OCI-LY1 (cell line): Measurements from ENCODE around the gene MROH2A.

Source experiments
- H2AFZ ChIP-seq: fragments of 200-600 bp; sonication (generic), shearing (Covaris generic); 2 replicates; pipeline ENCODE4 v1.6.0; 2014; ENCODE audit warnings: antibody characterized with exemption, mild to moderate bottlenecking, low read length
- H3F3A ChIP-seq: fragments of 200-600 bp; sonication (generic), shearing (Covaris generic); 2 replicates; pipeline ENCODE4 v1.6.0; 2014; ENCODE audit warnings: mild to moderate bottlenecking, antibody characterized with exemption, low read length, moderate library complexity; ENCODE audit not compliant: insufficient read depth
- H3K27ac ChIP-seq: fragments of 200-600 bp; sonication (generic); 2 replicates; pipeline ENCODE4 v1.5.1; 2014; ENCODE audit warnings: low read length, mixed run types, mild to moderate bottlenecking, low read depth; ENCODE audit not compliant: poor library complexity, severe bottlenecking
- H3K27me3 ChIP-seq: fragments of 200-600 bp; sonication (generic); 2 replicates; pipeline ENCODE4 v1.6.0; 2014; ENCODE audit warnings: antibody characterized with exemption, mild to moderate bottlenecking, low read length, moderate library complexity; ENCODE audit not compliant: insufficient read depth
- H3K36me3 ChIP-seq: fragments of 200-600 bp; sonication (generic); 2 replicates; pipeline ENCODE4 v1.6.1; 2014; ENCODE audit warnings: mild to moderate bottlenecking, antibody characterized with exemption, low read length, moderate library complexity, mixed read lengths; ENCODE audit not compliant: insufficient read depth
- H3K4me1 ChIP-seq: fragments of 200-600 bp; sonication (generic); 2 replicates; pipeline ENCODE4 v1.5.1; 2014; ENCODE audit warnings: mild to moderate bottlenecking, low read length, moderate library complexity; ENCODE audit not compliant: insufficient read depth, severe bottlenecking
- H3K4me2 ChIP-seq: fragments of 200-600 bp; sonication (generic), shearing (Covaris generic); 2 replicates; pipeline ENCODE4 v1.6.1; 2014; ENCODE audit warnings: low read length
- H3K4me3 ChIP-seq: fragments of 200-600 bp; sonication (generic); 2 replicates; pipeline ENCODE4 v1.5.1; 2014; ENCODE audit warnings: low read length, low read depth, mild to moderate bottlenecking, mixed read lengths; ENCODE audit not compliant: poor library complexity, severe bottlenecking
- H3K79me2 ChIP-seq: fragments of 200-600 bp; shearing (Covaris generic); 2 replicates; pipeline ENCODE4 v1.6.1; 2016; ENCODE audit warnings: mixed run types, low read length, mixed read lengths; ENCODE audit not compliant: insufficient read depth
- H3K9ac ChIP-seq: fragments of 200-600 bp; sonication (generic), shearing (Covaris generic); 2 replicates; pipeline ENCODE4 v1.6.1; 2014; ENCODE audit warnings: mild to moderate bottlenecking, low read length, mixed read lengths
- H3K9me2 ChIP-seq: fragments of 200-600 bp; sonication (generic), shearing (Covaris generic); 2 replicates; pipeline ENCODE4 v1.6.1; 2014; ENCODE audit warnings: low read depth, mild to moderate bottlenecking, low read length, mixed read lengths
- H3K9me3 ChIP-seq: fragments of 200-600 bp; shearing (Covaris generic); 2 replicates; pipeline ENCODE4 v1.6.1; 2014; ENCODE audit warnings: low read length, mixed read lengths
- H4K20me1 ChIP-seq: fragments of 200-600 bp; sonication (generic), shearing (Covaris generic); 2 replicates; pipeline ENCODE4 v1.6.0; 2016; ENCODE audit warnings: mild to moderate bottlenecking, low read length; ENCODE audit not compliant: insufficient read depth
- CTCF ChIP-seq: fragments of 200-600 bp; sonication (generic), shearing (Covaris generic); IDR thresholded peaks from 2 replicates; pipeline ENCODE4 v1.5.1; 2017; ENCODE audit warnings: mild to moderate bottlenecking, antibody characterized with exemption, low read length, moderate library complexity, mixed read lengths
- EZH2 ChIP-seq: fragments of 200-600 bp; sonication (generic), shearing (Covaris generic); IDR thresholded peaks from 2 replicates; pipeline ENCODE4 v1.8.0; 2017; ENCODE audit warnings: borderline replicate concordance, mixed run types, mild to moderate bottlenecking, antibody characterized with exemption, low read length, moderate library complexity, mixed read lengths

The MROH2A gene

GRCh38 chr2:233828546-233829192 is 50.5 kb downstream of the MROH2A start:
- Histone ChIP-seq H3K9ac (no peak overlapping the region), H3K4me2 (no peak overlapping the region), H3K36me3 (no peaks in the 10 kb centered on the region), H3K79me2 (no peaks in the 10 kb centered on the region), H3K9me3 (no peaks in the 10 kb centered on the region), H3K4me1 (peaks cover 19% of the 10 kb centered on the region), H3K27ac (no peak overlapping the region), H3K4me3 (no peak overlapping the region), H4K20me1 (no peaks in the 10 kb centered on the region), H3K27me3 (no peaks in the 10 kb centered on the region; the same call in 1 of the 2 replicates), H2AFZ (no peak overlapping the region), H3K9me2 (no peaks in the 10 kb centered on the region), H3F3A (no peaks in the 10 kb centered on the region)
- no peak for TF ChIP-seq EZH2
- no peak for TF ChIP-seq CTCF

- Histone ChIP-seq H3F3A (no peaks in the 10 kb centered on the region), H3K4me2 (no peak overlapping the region), H3K27ac (no peak overlapping the region), H3K27me3 (no peaks in the 10 kb centered on the region; the same call in 1 of the 2 replicates), H3K9ac (no peak overlapping the region), H4K20me1 (no peaks in the 10 kb centered on the region), H3K36me3 (peaks cover 6% of the 10 kb centered on the region; the same call in 1 of the 2 replicates), H3K9me3 (no peaks in the 10 kb centered on the region), H3K9me2 (no peaks in the 10 kb centered on the region), H3K4me1 (peaks cover 23% of the 10 kb centered on the region), H3K4me3 (no peak overlapping the region), H3K79me2 (no peaks in the 10 kb centered on the region), H2AFZ (no peak overlapping the region)
- TF ChIP-seq CTCF (no peak), EZH2 (no peak)
Observed at GRCh38 chr2:233829193-233830110, 51.3 kb downstream of the MROH2A start.

GRCh38 chr2:233830111-233830802 is 52.1 kb downstream of the MROH2A start:
- Histone ChIP-seq H3K9me2 (no peaks in the 10 kb centered on the region), H4K20me1 (no peaks in the 10 kb centered on the region), H3F3A (no peaks in the 10 kb centered on the region), H3K79me2 (no peaks in the 10 kb centered on the region), H3K4me3 (no peak overlapping the region), H3K36me3 (peaks cover 14% of the 10 kb centered on the region), H3K4me2 (no peak overlapping the region), H3K27ac (no peak overlapping the region), H3K27me3 (no peaks in the 10 kb centered on the region; the same call in 1 of the 2 replicates), H2AFZ (no peak overlapping the region), H3K9me3 (no peaks in the 10 kb centered on the region), H3K4me1 (peaks cover 23% of the 10 kb centered on the region), H3K9ac (no peak overlapping the region)
- TF ChIP-seq EZH2 (no peak), CTCF (no peak)
